ENCODE data around the gene DBH.

DNA sequence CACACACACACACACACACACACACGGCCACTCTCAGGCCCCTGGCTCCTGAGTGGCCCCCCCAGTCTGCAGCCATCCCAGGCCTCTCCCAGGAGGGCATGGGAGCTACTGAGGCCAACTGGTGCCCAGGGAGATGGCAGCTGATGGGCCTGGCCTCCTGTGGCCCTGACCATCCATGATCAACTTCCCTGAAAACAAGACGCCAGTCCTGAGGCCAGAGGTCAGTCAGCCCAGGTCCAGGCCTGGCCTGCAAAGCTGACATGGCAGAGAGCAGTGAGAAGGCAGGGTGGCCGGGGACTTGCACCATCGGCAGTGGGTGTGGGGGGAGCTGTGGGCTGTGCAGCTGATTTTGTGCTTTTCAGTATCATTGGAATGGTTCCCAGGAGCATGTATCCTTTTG lies 55.0 kb downstream of the DBH start:
- TF ChIP-seq, protein P1, sequence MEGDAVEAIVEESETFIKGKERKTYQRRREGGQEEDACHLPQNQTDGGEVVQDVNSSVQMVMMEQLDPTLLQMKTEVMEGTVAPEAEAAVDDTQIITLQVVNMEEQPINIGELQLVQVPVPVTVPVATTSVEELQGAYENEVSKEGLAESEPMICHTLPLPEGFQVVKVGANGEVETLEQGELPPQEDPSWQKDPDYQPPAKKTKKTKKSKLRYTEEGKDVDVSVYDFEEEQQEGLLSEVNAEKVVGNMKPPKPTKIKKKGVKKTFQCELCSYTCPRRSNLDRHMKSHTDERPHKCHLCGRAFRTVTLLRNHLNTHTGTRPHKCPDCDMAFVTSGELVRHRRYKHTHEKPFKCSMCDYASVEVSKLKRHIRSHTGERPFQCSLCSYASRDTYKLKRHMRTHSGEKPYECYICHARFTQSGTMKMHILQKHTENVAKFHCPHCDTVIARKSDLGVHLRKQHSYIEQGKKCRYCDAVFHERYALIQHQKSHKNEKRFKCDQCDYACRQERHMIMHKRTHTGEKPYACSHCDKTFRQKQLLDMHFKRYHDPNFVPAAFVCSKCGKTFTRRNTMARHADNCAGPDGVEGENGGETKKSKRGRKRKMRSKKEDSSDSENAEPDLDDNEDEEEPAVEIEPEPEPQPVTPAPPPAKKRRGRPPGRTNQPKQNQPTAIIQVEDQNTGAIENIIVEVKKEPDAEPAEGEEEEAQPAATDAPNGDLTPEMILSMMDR (IDR thresholded peaks at IDR 0.05; ENCODE audit: insufficient read depth, low read depth, low read length), result no peak
- TF ChIP-seq EZH2 (IDR thresholded peaks at IDR 0.05; ENCODE audit: insufficient read depth, low read length), result no peak

All from astrocyte (in vitro differentiated cells and primary cell).